ENCODE results near the gene SLX4IP. TPM values are rescaled to one million over a fixed set of nuclear protein-coding genes. Genes with fewer than 3 reads are reported as not detected.

The SLX4IP gene
- total RNA-seq, 1 donor from 2014 or later, result 2.6 TPM

GRCh38 chr20:10549511-10549910 is 114.4 kb downstream of the SLX4IP start:
- DNase-seq (ENCODE audit: low read depth in 2 of 2), result no peak

DNA sequence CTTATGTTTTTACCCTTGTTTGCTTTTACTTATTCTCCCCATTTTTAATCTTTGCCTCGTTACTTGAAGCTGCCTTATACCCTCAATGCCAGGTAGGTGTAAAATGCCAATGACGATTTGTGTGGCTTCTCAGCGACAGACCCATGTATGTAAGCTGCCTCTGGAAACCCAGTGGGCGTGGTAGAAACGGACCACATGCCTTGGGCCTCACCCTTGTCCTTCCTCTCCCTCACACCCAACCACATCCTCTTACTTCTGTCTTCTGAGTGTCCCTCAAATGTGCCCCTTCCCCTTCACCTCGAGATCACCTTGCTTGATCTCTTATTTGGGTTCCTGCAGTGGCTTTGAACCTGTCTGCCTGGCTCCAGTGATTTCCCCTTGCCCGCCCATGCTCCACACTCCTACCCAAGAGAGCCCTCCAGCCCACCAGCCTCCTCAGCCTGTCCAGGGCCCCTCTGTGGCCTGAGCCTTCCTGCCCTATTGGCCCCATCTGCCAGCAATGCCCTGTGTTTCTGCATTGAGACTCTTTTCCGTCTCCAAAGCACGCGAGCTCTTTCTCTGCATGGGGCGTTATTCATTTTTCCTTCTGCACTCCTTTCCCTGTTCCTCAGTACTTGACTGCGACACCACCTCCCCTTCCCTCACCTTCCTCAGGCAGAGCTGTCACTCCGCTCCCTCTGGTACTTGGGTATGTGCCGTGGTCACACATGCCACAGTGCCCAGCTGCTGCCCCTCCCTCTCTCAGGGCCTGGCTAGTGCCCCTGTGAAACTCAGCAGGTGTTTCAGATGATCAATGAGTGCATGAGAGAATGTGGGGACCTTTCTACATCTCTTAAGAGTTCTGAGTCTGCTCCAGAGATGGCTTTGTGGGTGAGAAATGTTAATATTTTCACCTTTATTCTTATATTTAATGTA is 115.4 kb downstream of the SLX4IP start:
- DNase-seq (ENCODE audit: low read depth in 2 of 2), result no peak

GRCh38 chr20:10551732-10552724 is 116.9 kb downstream of the SLX4IP start:
- no peak for DNase-seq (ENCODE audit: low read depth in 2 of 2)

DNA sequence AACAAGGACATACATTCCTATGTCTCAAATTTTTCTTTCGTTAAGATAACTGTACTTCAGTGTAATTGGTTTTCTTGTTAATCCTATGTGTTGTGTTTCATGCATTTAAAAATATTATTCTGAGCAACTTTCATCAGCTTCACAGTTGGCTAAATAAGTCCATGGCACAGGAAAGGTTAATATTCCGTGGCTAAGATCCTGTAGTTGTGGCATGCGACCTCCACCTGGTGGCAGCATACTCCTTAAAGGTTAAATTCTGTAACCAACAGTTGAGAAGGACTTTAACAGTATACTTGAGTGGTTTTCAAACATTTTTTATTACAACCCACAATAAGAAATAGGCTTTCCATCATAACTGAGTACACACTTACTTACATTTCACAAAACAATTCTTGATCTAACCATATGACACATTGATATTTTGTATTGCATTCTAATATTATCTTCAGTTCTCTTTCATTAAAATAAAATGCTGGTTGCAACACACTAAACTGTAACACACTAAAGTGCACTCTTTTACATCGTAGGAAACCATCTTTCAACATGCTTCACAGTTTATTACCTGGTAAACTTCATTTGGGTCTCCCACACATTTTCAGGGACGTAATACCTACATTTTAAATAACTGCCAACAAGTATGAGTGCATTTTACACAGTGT is 118.3 kb downstream of the SLX4IP start:
- peak; percentile 83 to 85 for DNase-seq (ENCODE audit: low read depth in 2 of 2)

DNA sequence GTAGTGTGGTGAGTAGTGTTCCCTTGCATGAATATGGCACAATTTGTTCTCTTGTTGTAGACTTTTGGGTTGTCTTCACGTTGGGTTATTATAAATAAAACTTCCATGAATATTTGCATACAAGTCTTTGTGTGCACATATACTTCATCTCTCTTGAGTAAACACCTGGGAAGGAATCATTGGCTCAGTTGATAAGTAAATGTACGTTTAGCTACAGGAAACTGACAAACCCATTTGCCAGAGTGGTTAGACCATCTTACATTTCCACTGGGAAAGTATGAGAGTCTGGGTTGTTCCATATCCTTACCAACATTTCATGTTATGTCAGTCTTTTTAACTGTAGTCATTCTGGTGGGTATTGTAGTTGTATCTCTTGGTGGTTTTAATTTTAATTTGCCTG is 119.2 kb downstream of the SLX4IP start:
- no peak for DNase-seq (ENCODE audit: low read depth in 2 of 2)

GRCh38 chr20:10555393-10555792 is 120.3 kb downstream of the SLX4IP start:
- no peak for DNase-seq (ENCODE audit: low read depth in 2 of 2)

GRCh38 chr20:10555865-10556308 is 120.8 kb downstream of the SLX4IP start:
- DNase-seq (ENCODE audit: low read depth in 2 of 2), result peak; percentile 75 to 76

DNA sequence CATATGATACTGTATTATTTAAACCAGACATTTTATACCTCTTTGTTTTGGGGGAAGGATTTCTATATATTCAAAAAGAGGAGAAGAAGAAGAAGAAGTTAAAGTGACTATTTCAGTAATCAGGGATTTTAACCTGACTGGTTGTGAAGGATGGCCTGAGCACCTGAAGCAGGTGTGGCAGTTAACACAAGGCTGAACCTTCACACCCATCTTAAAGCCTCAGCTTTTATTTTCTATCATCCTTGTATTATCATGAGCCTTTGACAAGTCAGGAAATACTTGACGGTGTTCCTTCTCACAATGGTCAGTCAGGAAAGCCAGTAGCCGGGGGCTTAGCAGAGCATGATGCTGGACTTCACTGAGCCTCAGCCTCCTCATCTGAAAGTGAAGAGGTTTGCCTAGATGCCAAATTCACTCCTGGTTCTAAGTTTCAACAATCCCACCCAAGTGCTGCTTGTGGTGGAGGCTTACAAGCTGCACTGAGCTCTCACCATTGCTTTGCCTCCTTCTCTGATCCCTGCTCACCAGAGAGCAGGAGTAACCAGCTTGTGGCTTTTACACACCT is 121.5 kb downstream of the SLX4IP start:
- DNase-seq (ENCODE audit: low read depth in 2 of 2), result peak in 1 of 2 donors; percentile 58

DNA sequence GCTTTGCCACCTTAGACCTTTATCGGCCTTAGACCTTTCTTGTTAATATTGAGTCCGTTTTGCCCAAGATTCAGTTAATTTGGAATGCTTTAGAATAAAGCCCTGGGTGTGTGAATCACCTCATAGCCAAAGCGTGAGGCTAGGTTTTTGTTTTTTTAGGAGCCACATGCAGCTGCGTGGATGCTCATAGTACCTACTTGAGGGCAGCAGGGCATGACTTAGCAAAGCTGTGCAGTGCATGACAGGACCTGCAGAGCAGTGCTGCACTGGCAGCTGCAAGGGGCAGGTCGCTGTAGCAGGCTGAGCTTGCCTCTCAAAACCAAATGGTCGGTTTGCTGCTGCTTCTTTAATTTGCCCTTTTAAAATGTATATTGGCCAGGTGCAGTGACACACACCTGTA is 122.6 kb downstream of the SLX4IP start:
- no peak for DNase-seq (ENCODE audit: low read depth in 2 of 2)

DNA sequence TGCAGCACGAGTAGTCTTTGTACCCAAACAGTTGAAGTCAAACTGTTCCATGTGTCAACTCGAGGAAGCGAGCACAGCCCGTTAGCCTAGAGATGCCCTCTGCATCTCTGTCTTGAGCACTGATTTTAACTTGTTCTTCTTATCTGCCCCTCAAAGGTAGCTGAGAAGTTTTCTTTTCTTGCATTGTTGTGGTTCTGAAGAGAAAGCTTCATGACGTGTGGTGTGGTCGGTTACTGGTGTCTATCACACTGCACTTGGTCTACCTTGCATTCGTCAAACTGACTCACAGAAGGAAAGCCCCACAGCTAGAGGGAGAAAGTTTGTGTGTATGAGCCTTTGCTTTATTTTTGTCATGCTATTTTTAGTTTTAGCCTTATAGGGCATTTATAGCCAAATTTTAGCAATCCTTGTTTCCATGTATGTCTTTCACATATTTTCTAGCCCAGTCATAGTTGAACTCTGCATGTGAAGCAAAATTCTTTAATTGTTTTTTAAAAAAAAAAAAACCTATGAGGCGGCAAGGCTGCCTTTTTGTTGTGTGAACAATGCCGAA is 123.6 kb downstream of the SLX4IP start:
- peak; percentile 60 to 81 for DNase-seq (ENCODE audit: low read depth in 2 of 2)

DNA sequence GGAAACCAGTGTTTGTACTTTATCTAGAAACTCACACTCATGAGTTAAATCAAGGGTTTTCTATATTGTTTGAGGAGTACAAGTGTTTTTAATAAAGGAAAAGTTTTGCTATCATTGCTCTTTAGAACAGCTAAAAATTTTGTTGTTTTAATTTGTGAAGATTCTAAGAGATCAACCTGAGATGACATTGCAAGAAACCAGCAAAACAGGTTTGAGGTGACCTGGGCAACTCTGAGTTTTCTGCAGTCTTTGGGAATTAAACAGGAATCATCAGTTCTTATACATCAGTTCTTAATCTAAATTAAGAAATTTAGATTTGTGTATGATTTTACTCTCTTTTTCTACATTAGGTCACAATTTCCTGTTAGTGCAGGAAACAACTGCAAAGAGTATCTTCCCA is 124.2 kb downstream of the SLX4IP start:
- DNase-seq (ENCODE audit: low read depth in 2 of 2), result no peak

- no peak for DNase-seq (ENCODE audit: low read depth in 2 of 2)
Observed at GRCh38 chr20:10560686-10561085, 125.6 kb downstream of the SLX4IP start.

DNA sequence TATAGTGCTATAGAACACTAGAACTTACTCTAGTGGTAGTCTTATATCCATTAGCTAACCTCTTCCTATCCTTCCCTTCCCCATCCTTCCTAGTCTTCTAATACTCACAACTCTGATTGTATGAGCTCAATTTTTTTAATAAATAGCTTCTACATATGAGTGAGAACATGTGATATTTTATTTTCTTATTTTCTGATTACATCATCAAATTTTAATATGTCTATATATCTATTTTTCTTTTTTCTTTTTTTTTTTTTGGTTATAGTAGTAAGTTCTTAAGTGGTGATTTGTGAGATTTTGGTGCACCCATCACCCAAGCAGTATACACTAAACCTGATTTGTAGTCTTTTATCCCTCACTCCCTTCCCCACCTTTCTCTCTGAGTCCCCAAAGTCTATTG is 126.2 kb downstream of the SLX4IP start:
- no peak for DNase-seq (ENCODE audit: low read depth in 2 of 2)

DNA sequence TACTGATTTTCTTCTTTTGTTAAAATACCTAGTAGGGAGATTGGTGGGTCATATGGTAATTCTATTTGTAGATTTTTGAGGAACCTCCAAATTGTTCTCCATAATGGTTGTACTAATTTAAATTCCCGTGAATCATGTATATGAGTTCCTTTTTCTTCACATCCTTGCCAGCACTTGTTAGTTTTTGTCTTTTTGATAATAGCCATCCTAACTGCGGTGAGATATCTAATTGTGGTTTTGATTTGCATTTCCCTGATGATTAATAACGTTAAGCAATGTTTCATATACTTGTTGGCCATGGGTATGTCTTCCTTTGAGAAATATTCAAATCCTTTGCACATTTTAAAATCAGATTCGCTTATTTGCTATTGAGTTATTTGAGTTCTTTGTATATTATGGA is 127.8 kb downstream of the SLX4IP start:
- no peak for DNase-seq (ENCODE audit: low read depth in 2 of 2)

DNA sequence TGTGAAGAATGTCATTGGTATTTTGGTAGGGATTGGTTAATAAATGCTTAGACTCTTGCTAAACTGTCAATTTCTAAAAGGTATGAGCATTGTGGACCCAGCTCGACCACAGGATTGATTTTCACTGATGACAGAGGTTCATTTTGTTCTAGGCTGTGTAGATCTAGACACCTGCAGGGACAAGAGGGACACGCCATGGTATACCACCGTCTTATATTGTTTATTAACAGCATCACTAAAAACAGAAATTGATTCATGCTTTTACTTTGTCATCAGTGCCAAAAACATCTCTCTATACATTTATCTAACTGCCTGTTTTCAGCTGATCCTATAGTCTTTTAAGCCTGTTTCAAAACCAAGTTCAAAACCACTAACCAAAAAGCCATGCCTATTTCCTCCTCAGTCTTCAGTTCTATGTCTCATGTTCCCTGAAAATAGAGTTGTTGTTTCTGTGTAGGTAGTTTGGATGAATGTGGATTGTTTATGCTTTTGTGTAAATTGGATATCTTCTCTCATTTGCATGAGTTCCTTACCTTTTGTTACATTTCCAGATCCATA is 128.9 kb downstream of the SLX4IP start:
- no peak for DNase-seq (ENCODE audit: low read depth in 2 of 2)

DNA sequence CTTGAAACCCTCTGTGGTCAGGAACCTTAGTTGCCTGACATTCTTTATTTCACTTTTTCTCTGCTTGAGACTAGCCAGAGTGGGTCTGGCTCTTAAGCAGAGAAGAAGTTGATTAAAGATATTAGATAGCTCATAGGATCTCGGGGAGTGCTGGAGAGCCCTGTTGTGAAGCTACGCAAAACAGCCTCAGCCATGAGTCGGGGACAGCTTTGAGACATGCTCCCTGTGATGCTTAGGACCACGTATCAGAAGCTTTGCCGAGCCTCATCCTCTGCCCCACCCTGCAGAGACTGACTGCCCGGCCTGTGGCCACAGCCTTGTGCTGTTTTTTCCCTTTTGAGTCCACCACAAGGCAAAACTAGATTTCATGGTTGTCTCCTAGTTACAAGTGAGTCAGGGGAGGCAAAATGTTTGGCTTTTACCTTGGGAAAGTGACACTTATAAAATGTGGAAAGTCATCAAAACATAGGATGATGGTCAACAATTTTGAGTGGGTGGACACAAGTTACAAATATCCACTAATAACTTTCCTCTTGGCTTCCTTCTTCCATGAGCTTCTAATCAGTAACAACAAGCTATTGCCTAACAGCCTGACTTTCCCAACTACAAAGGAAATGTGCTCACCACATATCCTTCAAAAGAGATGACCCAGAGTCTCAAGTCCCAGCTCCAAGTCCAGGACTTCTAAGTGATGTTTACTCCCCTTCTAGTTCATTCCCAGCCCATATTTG is 130.3 kb downstream of the SLX4IP start:
- DNase-seq (ENCODE audit: low read depth in 2 of 2), result peak; percentile 67 to 92

DNA sequence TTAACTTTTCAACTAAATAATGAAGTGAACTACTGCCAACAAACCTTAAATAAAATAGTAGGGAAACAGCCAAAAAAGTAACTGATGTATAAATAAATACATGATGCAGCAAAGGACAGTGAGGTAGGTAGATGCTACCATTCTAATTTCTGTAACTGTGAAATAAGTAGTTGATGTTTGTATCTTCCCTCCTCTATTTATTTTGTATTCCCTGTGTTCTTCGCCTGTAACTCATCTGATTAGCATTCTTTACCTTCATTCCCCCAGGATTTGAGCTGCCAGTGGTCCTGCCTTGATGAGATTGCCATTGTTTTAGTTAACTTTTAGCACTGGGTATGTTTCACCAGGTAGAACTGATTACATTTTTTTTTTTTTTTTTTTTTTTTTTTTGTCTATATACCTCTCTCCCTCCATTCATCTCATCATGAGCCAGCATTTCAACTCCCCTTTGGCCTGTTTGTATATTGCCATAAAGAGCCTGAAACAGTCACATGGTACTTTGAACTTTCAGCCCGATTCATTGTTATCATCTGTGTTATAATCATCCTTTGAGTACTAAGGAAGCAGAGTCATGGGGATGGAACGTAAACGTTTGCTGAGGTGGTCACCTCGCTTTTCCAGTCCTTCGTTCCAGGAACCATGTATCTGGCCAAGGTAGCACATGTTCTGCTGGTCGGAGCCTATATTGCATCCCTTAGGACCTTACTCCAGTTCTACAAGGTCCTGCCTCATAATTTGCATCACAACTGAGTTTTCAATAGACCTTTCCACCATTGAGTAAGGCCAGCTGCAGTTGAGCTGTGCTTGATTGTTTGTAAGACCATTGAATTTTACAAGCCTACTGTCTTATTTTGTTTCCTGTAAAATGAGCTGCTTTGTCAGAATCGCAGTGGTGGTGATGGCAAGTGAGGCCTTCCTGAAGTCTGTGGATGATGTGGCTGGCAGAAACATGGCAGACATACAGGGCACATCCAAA is 131.1 kb downstream of the SLX4IP start:
- peak; percentile 74 to 96 for DNase-seq (ENCODE audit: low read depth in 2 of 2)

DNA sequence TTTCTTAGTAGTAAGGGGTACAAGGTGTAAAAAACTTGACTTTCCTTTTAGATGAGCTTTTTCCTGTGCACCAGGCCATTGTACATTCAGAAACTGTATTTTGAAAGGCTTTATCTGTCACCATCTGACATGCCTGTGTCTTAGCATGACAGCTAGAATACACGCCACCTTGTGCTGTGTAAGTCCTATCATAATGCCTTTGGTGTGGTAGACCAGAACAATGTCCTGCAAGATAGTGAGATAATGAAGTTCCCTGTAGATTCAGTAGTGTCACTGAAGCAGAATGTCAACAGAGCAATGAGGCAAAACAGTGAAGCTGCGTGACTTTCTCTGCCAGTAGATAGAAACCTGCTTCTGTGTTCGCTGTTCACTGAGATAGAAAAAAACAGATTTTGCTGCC is 132.9 kb downstream of the SLX4IP start:
- no peak for DNase-seq (ENCODE audit: low read depth in 2 of 2)
